Esophagus (tissue), 2 donors: ENCODE results near the gene GKN1. TPM values are rescaled to one million over a fixed set of nuclear protein-coding genes. Genes with fewer than 3 reads are reported as not detected.

ENCODE experiments used
- H3K27ac ChIP-seq, 2 donors: one replicate each; pipeline ENCODE4 v1.5.1; 2013; ENCODE audit warnings: low read depth in 2 of 2, mild to moderate bottlenecking in 2 of 2, inconsistent platforms in 1 of 2, low read length in 1 of 2, moderate library complexity in 1 of 2
- H3K27me3 ChIP-seq, 2 donors: one replicate each; pipeline ENCODE4 v1.6.1; 2013; ENCODE audit warnings: low read length in 2 of 2, control low read depth in 1 of 2, mild to moderate bottlenecking in 1 of 2; ENCODE audit not compliant: insufficient read depth in 2 of 2, control insufficient read depth in 1 of 2
- H3K36me3 ChIP-seq, 2 donors: one replicate each; pipeline ENCODE4 v1.6.1; 2013; ENCODE audit warnings: low read length in 1 of 2; ENCODE audit not compliant: control insufficient read depth in 2 of 2, insufficient read depth in 2 of 2
- H3K4me1 ChIP-seq, 2 donors: one replicate each; pipeline ENCODE4 v1.6.1; 2013; ENCODE audit warnings: low read length in 1 of 2; ENCODE audit not compliant: control insufficient read depth in 2 of 2, insufficient read depth in 2 of 2
- H3K4me3 ChIP-seq, 2 donors: one replicate each; pipeline ENCODE4 v1.5.1; 2013; ENCODE audit warnings: low read length in 2 of 2, mild to moderate bottlenecking in 2 of 2, low read depth in 1 of 2, moderate library complexity in 1 of 2
- H3K9me3 ChIP-seq, 2 donors: one replicate each; pipeline ENCODE4 v1.6.1; 2013; ENCODE audit warnings: mild to moderate bottlenecking in 2 of 2, low read depth in 1 of 2, low read length in 1 of 2, moderate library complexity in 1 of 2; ENCODE audit not compliant: control insufficient read depth in 2 of 2, insufficient read depth in 1 of 2
- WGBS, 2 donors: extraction: QIAGEN DNeasy Blood & Tissue Kit; methylation state at CpG; one replicate each; pipeline ENCODE4 v1.1.7; 2013; 5-methylcytosine and 5-hydroxymethylcytosine counted together
- polyA plus RNA-seq, 2 donors: library from polyadenylated mRNA; stranded (reverse); fragments of 200-250 nt; gene quantifications; one replicate each; pipeline ENCODE4 v1.2.3, GENCODE V29; 2013
- donor health status: healthy with polysubstance abuse.
- donor health status: Bipolar disorder and iron deficiency.

GKN1 gene
- polyA plus RNA-seq, 2 donors = 0.25 to 6.2 TPM

- Histone ChIP-seq H3K4me3 (peak overlapping the region; percentile 63 to 70), H3K9me3 (no peaks in the 10 kb centered on the region), H3K4me1 (peaks cover 0 to 2% of the 10 kb centered on the region in 2 donors), H3K27me3 (no peaks in the 10 kb centered on the region), H3K36me3 (no peaks in the 10 kb centered on the region), H3K27ac (peak overlapping the region; percentile 66 to 76)
- 11 to 14% methylated on average over 26 to 27 of the region's 27 CpGs for WGBS, 2 donors
Observed at GRCh38 chr2:69012310-69013141, 38.1 kb downstream of the GKN1 start.

- Histone ChIP-seq H3K9me3 (no peaks in the 10 kb centered on the region), H3K36me3 (no peaks in the 10 kb centered on the region), H3K4me3 (peak within 1 kb of the TSS; percentile 63 to 70), H3K27me3 (no peaks in the 10 kb centered on the region), H3K4me1 (peaks cover 0 to 2% of the 10 kb centered on the region in 2 donors), H3K27ac (peak within 1 kb of the TSS; percentile 66 to 76)
- WGBS, 2 donors = 1 to 2% methylated on average over 55 to 63 of the region's 63 CpGs
Observed at GRCh38 chr2:69013142-69013839, 38.9 kb downstream of the GKN1 start, which contains the start of gene ANTXR1. Gene ANTXR1 (plus strand): TSS chr2:69013179. CDS start chr2:69013500, 321 bp downstream.

GRCh38 chr2:69013840-69014821 lies 39.7 kb downstream of the GKN1 start:
- Histone ChIP-seq H3K9me3 (no peaks in the 10 kb centered on the region), H3K27me3 (no peaks in the 10 kb centered on the region), H3K36me3 (no peaks in the 10 kb centered on the region), H3K4me3 (peak overlapping the region; percentile 63 to 70), H3K4me1 (peaks cover 0 to 2% of the 10 kb centered on the region in 2 donors), H3K27ac (peak overlapping the region; percentile 66 to 76)
- 1 to 2% methylated on average over 20 of the region's 20 CpGs for WGBS, 2 donors

GRCh38 chr2:69017080-69017479 lies 42.6 kb downstream of the GKN1 start:
- Histone ChIP-seq H3K4me3 (no peak overlapping the region), H3K27me3 (no peaks in the 10 kb centered on the region), H3K4me1 (peaks cover 0 to 2% of the 10 kb centered on the region in 2 donors), H3K9me3 (no peaks in the 10 kb centered on the region), H3K36me3 (peaks cover 0 to 2% of the 10 kb centered on the region in 2 donors), H3K27ac (no peak overlapping the region)
- 59 to 62% methylated on average over 5 of the region's 5 CpGs for WGBS, 2 donors

DNA sequence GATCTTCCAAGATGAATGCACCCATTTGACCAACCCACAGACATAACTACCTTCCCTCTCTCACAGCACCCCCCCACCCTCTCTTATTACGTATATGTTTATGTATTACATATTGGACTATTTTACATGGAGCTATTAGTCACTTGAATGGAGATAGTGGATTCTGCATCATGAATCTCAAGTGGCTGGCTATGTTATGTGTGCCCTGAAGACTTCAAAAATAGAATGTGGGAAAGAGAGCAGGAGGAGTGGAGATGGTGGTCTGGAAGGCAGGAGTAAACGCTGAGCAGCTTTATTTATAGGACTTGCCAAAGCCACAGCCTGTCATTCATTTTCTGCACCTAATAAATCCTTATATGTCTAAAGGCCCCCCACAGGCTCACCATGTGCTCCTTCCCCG lies 43.4 kb downstream of the GKN1 start:
- no peaks in the 10 kb centered on the region for H3K27me3 ChIP-seq
- peaks cover 0 to 4% of the 10 kb centered on the region in 2 donors for H3K4me1 ChIP-seq
- no peak overlapping the region for H3K4me3 ChIP-seq
- no peaks in the 10 kb centered on the region for H3K9me3 ChIP-seq
- peaks cover 0 to 2% of the 10 kb centered on the region in 2 donors for H3K36me3 ChIP-seq
- 77 to 78% methylated on average over 3 of the region's 3 CpGs for WGBS, 2 donors
- no peak overlapping the region for H3K27ac ChIP-seq

- Histone ChIP-seq H3K27me3 (no peaks in the 10 kb centered on the region), H3K4me3 (no peak overlapping the region), H3K36me3 (peaks cover 0 to 2% of the 10 kb centered on the region in 2 donors), H3K9me3 (no peaks in the 10 kb centered on the region), H3K4me1 (peaks cover 0 to 4% of the 10 kb centered on the region in 2 donors), H3K27ac (no peak overlapping the region)
- WGBS, 2 donors = 65 to 69% methylated on average over 4 of the region's 4 CpGs
Observed at GRCh38 chr2:69018678-69019095, 44.3 kb downstream of the GKN1 start.

DNA sequence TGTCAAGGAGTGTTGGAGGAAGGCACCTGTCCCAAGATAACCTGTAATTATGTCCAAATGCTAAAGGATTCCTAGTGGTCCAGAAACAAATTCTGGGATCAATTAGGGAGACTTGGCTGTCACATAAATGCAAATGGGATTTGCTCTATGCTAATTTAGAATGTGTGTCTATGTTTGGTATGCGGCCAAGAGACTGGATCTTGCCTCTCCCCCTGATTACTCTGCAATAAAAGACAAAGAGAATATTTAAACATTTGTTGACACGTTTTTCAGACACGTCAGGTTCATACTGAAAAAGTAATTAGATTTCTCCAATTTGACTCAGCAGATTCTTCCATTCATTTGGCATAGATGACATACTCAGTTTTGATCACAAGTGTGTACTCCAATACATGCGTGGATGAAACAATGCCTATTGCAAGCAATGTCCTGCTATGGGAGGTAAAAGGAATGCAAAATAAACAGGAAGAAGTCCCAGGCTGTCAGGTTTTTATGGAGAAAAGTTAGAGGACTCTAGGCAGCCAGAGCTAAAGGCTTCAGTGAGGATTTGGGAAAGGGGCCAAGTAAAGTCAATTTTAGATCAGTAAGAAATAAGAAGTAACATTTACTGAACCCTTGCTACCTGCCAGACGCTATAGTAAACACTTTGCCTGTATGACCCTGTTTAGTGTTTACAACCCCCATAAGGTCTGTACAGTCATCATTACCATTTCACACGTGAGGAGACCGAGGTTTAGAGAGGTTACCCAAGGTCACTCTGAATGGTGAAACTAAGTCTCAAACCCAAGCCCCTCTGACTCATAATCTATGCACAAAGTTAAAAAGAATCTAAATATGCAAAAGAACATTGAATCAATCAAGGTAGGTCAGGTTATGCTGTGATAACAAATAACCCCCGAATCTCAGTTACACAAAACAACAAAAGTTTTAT lies 46.3 kb downstream of the GKN1 start:
- no peaks in the 10 kb centered on the region for H3K9me3 ChIP-seq
- 59 to 64% methylated on average over 8 of the region's 8 CpGs for WGBS, 2 donors
- H3K36me3 ChIP-seq = peaks cover 0 to 2% of the 10 kb centered on the region in 2 donors
- H3K4me3 ChIP-seq = no peak overlapping the region
- H3K4me1 ChIP-seq = peaks cover 0 to 3% of the 10 kb centered on the region in 2 donors
- no peaks in the 10 kb centered on the region for H3K27me3 ChIP-seq
- H3K27ac ChIP-seq = no peak overlapping the region

GRCh38 chr2:69021727-69022126 lies 47.3 kb downstream of the GKN1 start:
- H3K4me3 ChIP-seq = no peak overlapping the region
- 70 to 76% methylated on average over 4 of the region's 4 CpGs for WGBS, 2 donors
- no peaks in the 10 kb centered on the region for H3K9me3 ChIP-seq
- peaks cover 0 to 3% of the 10 kb centered on the region in 2 donors for H3K4me1 ChIP-seq
- no peak overlapping the region for H3K27ac ChIP-seq
- peaks cover 0 to 2% of the 10 kb centered on the region in 2 donors for H3K36me3 ChIP-seq
- no peaks in the 10 kb centered on the region for H3K27me3 ChIP-seq
